ENCODE results near the gene VAMP2.

DNA sequence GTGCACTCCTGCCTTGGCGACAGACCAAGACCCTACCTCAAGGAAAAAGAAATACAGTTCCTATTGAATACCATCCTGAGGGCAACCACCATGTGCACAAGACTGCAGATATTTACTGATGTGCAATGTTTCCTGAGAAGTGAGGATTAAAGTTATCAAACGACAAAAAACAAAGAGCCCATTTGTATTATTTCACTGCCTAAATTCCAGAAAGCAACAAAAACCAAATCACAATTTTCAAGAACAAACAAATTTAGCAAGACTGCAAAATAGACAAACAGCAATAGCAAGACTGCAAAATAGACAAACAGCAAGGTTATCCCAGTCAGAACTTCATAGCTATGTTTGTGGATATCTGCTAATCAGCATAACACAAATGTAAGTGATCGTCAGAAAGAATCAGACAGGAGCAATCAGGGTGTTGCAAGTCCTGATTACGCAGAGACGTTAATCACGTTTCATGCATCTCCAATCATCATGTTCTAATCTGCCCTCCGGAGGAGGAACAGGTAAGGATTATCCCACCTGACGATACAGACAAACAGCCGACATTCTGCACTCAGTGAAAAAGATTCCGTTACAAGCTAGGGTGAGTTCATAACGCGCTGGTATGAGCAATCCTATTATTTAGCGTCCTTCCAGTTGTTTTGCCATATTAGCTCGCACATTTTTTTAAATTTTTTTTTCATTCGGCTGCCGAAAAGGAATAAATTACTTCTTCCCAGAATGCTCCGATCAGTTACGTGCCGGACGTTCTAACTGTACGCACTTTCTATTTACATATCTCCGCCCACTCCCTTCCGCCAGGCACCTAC, 10.5 kb upstream of the VAMP2 start:
- TF ChIP-seq TCF12 (IDR thresholded peaks at IDR 0.05; ENCODE audit: low read depth) (peak; percentile 83), TEAD4 (IDR thresholded peaks at IDR 0.05) (peak; percentile 79), EP300 (IDR thresholded peaks at IDR 0.05; ENCODE audit: borderline replicate concordance) (no peak), TAF1 (IDR thresholded peaks at IDR 0.05; ENCODE audit: low read depth) (no peak), NFIC (IDR thresholded peaks at IDR 0.05) (peak; percentile 51)
- TF ChIP-seq, protein P1, sequence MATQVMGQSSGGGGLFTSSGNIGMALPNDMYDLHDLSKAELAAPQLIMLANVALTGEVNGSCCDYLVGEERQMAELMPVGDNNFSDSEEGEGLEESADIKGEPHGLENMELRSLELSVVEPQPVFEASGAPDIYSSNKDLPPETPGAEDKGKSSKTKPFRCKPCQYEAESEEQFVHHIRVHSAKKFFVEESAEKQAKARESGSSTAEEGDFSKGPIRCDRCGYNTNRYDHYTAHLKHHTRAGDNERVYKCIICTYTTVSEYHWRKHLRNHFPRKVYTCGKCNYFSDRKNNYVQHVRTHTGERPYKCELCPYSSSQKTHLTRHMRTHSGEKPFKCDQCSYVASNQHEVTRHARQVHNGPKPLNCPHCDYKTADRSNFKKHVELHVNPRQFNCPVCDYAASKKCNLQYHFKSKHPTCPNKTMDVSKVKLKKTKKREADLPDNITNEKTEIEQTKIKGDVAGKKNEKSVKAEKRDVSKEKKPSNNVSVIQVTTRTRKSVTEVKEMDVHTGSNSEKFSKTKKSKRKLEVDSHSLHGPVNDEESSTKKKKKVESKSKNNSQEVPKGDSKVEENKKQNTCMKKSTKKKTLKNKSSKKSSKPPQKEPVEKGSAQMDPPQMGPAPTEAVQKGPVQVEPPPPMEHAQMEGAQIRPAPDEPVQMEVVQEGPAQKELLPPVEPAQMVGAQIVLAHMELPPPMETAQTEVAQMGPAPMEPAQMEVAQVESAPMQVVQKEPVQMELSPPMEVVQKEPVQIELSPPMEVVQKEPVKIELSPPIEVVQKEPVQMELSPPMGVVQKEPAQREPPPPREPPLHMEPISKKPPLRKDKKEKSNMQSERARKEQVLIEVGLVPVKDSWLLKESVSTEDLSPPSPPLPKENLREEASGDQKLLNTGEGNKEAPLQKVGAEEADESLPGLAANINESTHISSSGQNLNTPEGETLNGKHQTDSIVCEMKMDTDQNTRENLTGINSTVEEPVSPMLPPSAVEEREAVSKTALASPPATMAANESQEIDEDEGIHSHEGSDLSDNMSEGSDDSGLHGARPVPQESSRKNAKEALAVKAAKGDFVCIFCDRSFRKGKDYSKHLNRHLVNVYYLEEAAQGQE (IDR thresholded peaks at IDR 0.05; ENCODE audit: low read depth) = no peak
